Naive B cell (primary cell): ENCODE results near the gene NKAIN1. TPM values are rescaled to one million over a fixed set of nuclear protein-coding genes. Genes with fewer than 3 reads are reported as not detected.
"Not testable (repeated sequence)": the region's sequence is repeated elsewhere in the genome, so short reads cannot be mapped to it uniquely, and the experiment has no call there.

Source experiments
- ATAC-seq, 2 donors: fragments of 150-1000 bp; cut with Tn5 transposase; 2 replicates each; pipeline ENCODE4 v1.10.0; 2021; ENCODE audit warnings: low read depth in 2 of 2, mild to moderate bottlenecking in 2 of 2, moderate library complexity in 2 of 2
- DNase-seq: peaks from one replicate; pipeline ENCODE4 v3.0.0; 2022
- H3K27ac Mint-ChIP-seq, 6 donors: one replicate each; pipeline ENCODE4 v1.8.0; 2020 to 2022; ENCODE audit warnings: mild to moderate bottlenecking in 6 of 6, mixed read lengths in 6 of 6, moderate library complexity in 5 of 6, inconsistent platforms in 2 of 6
- H3K27me3 Mint-ChIP-seq, 3 donors: one replicate each; pipeline ENCODE4 v1.8.0; 2021 to 2022; ENCODE audit warnings: mixed read lengths in 3 of 3, mild to moderate bottlenecking in 1 of 3
- H3K36me3 Mint-ChIP-seq, 2 donors: one replicate each; pipeline ENCODE4 v1.8.0; 2020 to 2022; ENCODE audit warnings: mixed read lengths in 2 of 2, inconsistent platforms in 1 of 2, mild to moderate bottlenecking in 1 of 2
- H3K4me1 Mint-ChIP-seq, 3 donors: one replicate each; pipeline ENCODE4 v1.8.0; 2020 to 2022; ENCODE audit warnings: mixed read lengths in 3 of 3, inconsistent platforms in 1 of 3, mild to moderate bottlenecking in 1 of 3, moderate library complexity in 1 of 3
- H3K4me3 Mint-ChIP-seq, 8 donors: one replicate each; pipeline ENCODE4 v1.8.0; 2020 to 2022; ENCODE audit warnings: mild to moderate bottlenecking in 8 of 8, mixed read lengths in 8 of 8, moderate library complexity in 8 of 8, inconsistent platforms in 2 of 8
- H3K9me3 Mint-ChIP-seq, 7 donors: one replicate each; pipeline ENCODE4 v1.8.0; 2020 to 2022; ENCODE audit warnings: mixed read lengths in 7 of 7, mild to moderate bottlenecking in 5 of 7, inconsistent platforms in 2 of 7, moderate library complexity in 1 of 7
- polyA plus RNA-seq, 6 donors: library from polyadenylated mRNA; unstranded; fragments of 300-500 nt; fragmentation: Illumina TruSeq; gene quantifications; one replicate each; pipeline ENCODE4 v1.2.3, GENCODE V29; 2021; ENCODE audit warnings: low read depth in 6 of 6

The NKAIN1 gene
- polyA plus RNA-seq, 6 donors from 2014 or later = not detected

- Mint-ChIP-seq H3K27ac (no peak overlapping the region), H3K4me3 (no peak overlapping the region), H3K9me3 (no peaks in the 10 kb centered on the region), H3K27me3 (peaks cover 4 to 30% (median 16%) of the 10 kb centered on the region in 3 donors), H3K4me1 (no peaks in the 10 kb centered on the region), H3K36me3 (no peaks in the 10 kb centered on the region)
- ATAC-seq = no peak
- no peak for DNase-seq
Observed at GRCh38 chr1:31201931-31202360, 37.7 kb downstream of the NKAIN1 start.

- DNase-seq (no peak), ATAC-seq (no peak)
- Mint-ChIP-seq H3K27me3 (peaks cover 7 to 30% (median 25%) of the 10 kb centered on the region in 3 donors), H3K27ac (peak overlapping the region in 1 of 6 donors; percentile 7), H3K36me3 (no peaks in the 10 kb centered on the region), H3K9me3 (no peaks in the 10 kb centered on the region), H3K4me1 (no peaks in the 10 kb centered on the region), H3K4me3 (no peak overlapping the region)
Observed at GRCh38 chr1:31199949-31200348, 39.7 kb downstream of the NKAIN1 start.

GRCh38 chr1:31199236-31199790, 40.4 kb downstream of the NKAIN1 start:
- H3K27ac Mint-ChIP-seq = no peak overlapping the region
- H3K36me3 Mint-ChIP-seq = no peaks in the 10 kb centered on the region
- H3K4me1 Mint-ChIP-seq = no peaks in the 10 kb centered on the region
- no peaks in the 10 kb centered on the region for H3K9me3 Mint-ChIP-seq
- ATAC-seq (no peak), DNase-seq (no peak)
- no peak overlapping the region for H3K4me3 Mint-ChIP-seq
- peaks cover 4 to 31% (median 19%) of the 10 kb centered on the region in 3 donors for H3K27me3 Mint-ChIP-seq

GRCh38 chr1:31198600-31198999, 41.1 kb downstream of the NKAIN1 start:
- ATAC-seq (no peak), DNase-seq (no peak)

GRCh38 chr1:31198150-31198549, 41.5 kb downstream of the NKAIN1 start:
- no peaks in the 10 kb centered on the region for H3K9me3 Mint-ChIP-seq

More at GRCh38 chr1:31198600-31198999, 41.1 kb downstream of the NKAIN1 start:
- H3K36me3 Mint-ChIP-seq = no peaks in the 10 kb centered on the region
- H3K4me3 Mint-ChIP-seq = no peak overlapping the region
- H3K9me3 Mint-ChIP-seq = no peaks in the 10 kb centered on the region
- peaks cover 3 to 28% (median 17%) of the 10 kb centered on the region in 3 donors for H3K27me3 Mint-ChIP-seq
- H3K4me1 Mint-ChIP-seq = no peaks in the 10 kb centered on the region
- H3K27ac Mint-ChIP-seq = no peak overlapping the region

GRCh38 chr1:31196685-31197084, 43.0 kb downstream of the NKAIN1 start:
- peaks cover 3 to 24% (median 17%) of the 10 kb centered on the region in 3 donors for H3K27me3 Mint-ChIP-seq
- no peak overlapping the region for H3K4me3 Mint-ChIP-seq
- H3K4me1 Mint-ChIP-seq = no peaks in the 10 kb centered on the region
- ATAC-seq (no peak), DNase-seq (no peak)
- no peaks in the 10 kb centered on the region for H3K9me3 Mint-ChIP-seq
- no peaks in the 10 kb centered on the region for H3K36me3 Mint-ChIP-seq
- no peak overlapping the region for H3K27ac Mint-ChIP-seq

More at GRCh38 chr1:31198150-31198549, 41.5 kb downstream of the NKAIN1 start:
- Mint-ChIP-seq H3K27me3 (peaks cover 3 to 28% (median 17%) of the 10 kb centered on the region in 3 donors), H3K4me3 (no peak overlapping the region), H3K4me1 (no peaks in the 10 kb centered on the region), H3K36me3 (no peaks in the 10 kb centered on the region), H3K27ac (peak overlapping the region in 1 of 6 donors; percentile 23)
- ATAC-seq (no peak), DNase-seq (no peak)

- ATAC-seq, DNase-seq, H3K27ac Mint-ChIP-seq, H3K4me3 Mint-ChIP-seq, H3K4me1 Mint-ChIP-seq, H3K9me3 Mint-ChIP-seq, H3K36me3 Mint-ChIP-seq: not testable (repeated sequence)
- peaks cover 3 to 22% (median 17%) of the 10 kb centered on the region in 3 donors for H3K27me3 Mint-ChIP-seq
Observed at GRCh38 chr1:31195267-31195666, 44.4 kb downstream of the NKAIN1 start.

- Mint-ChIP-seq H3K4me1 (no peaks in the 10 kb centered on the region), H3K27ac (no peak overlapping the region), H3K27me3 (peaks cover 3 to 29% (median 19%) of the 10 kb centered on the region in 3 donors), H3K9me3 (no peaks in the 10 kb centered on the region), H3K36me3 (no peaks in the 10 kb centered on the region), H3K4me3 (no peak overlapping the region)
- no peak for ATAC-seq
- no peak for DNase-seq
Observed at GRCh38 chr1:31193729-31194128, 46.0 kb downstream of the NKAIN1 start.

- H3K27ac Mint-ChIP-seq = no peak overlapping the region
- no peak for DNase-seq
- H3K27me3 Mint-ChIP-seq = peaks cover 6 to 36% (median 30%) of the 10 kb centered on the region in 3 donors
- H3K9me3 Mint-ChIP-seq = no peaks in the 10 kb centered on the region
- no peak for ATAC-seq
- H3K4me3 Mint-ChIP-seq = no peak overlapping the region
- H3K36me3 Mint-ChIP-seq = no peaks in the 10 kb centered on the region
- H3K4me1 Mint-ChIP-seq = no peaks in the 10 kb centered on the region
Observed at GRCh38 chr1:31191281-31191680, 48.4 kb downstream of the NKAIN1 start.

- H3K27me3 Mint-ChIP-seq = peaks cover 6 to 36% (median 21%) of the 10 kb centered on the region in 3 donors
- no peak overlapping the region for H3K4me3 Mint-ChIP-seq
- H3K36me3 Mint-ChIP-seq = no peaks in the 10 kb centered on the region
- no peak overlapping the region for H3K27ac Mint-ChIP-seq
- no peaks in the 10 kb centered on the region for H3K9me3 Mint-ChIP-seq
- ATAC-seq (no peak), DNase-seq (no peak)
- H3K4me1 Mint-ChIP-seq = no peaks in the 10 kb centered on the region
Observed at GRCh38 chr1:31189696-31190674, 49.7 kb downstream of the NKAIN1 start.

- Mint-ChIP-seq H3K36me3 (no peaks in the 10 kb centered on the region), H3K9me3 (peaks cover 0 to 2% (median 0%) of the 10 kb centered on the region in 7 donors), H3K27me3 (peaks cover 30 to 64% (median 48%) of the 10 kb centered on the region in 3 donors), H3K27ac (no peak overlapping the region), H3K4me3 (no peak overlapping the region), H3K4me1 (peaks cover 8 to 12% (median 10%) of the 10 kb centered on the region in 3 donors)
- ATAC-seq = peak in 1 of 2 donors; percentile 35
- DNase-seq = peak; percentile 34
Observed at GRCh38 chr1:31183927-31184554, 55.6 kb downstream of the NKAIN1 start.

- H3K27me3 Mint-ChIP-seq = peaks cover 35 to 62% (median 48%) of the 10 kb centered on the region in 3 donors
- H3K4me1 Mint-ChIP-seq = peaks cover 8 to 12% (median 10%) of the 10 kb centered on the region in 3 donors
- no peaks in the 10 kb centered on the region for H3K36me3 Mint-ChIP-seq
- H3K4me3 Mint-ChIP-seq = peak overlapping the region in 1 of 8 donors; percentile 34
- DNase-seq (no peak), ATAC-seq (no peak)
- H3K27ac Mint-ChIP-seq = no peak overlapping the region
- H3K9me3 Mint-ChIP-seq = peaks cover 0 to 7% (median 0%) of the 10 kb centered on the region in 7 donors
Observed at GRCh38 chr1:31183126-31183525, 56.6 kb downstream of the NKAIN1 start.

- ATAC-seq = peak; percentile 49 to 53
- Mint-ChIP-seq H3K36me3 (no peaks in the 10 kb centered on the region), H3K4me3 (peak overlapping the region in 3 of 8 donors; percentile 28 to 47 (median 40)), H3K27ac (peak overlapping the region in 2 of 6 donors; percentile 6 to 58), H3K27me3 (peaks cover 35 to 64% (median 53%) of the 10 kb centered on the region in 3 donors), H3K4me1 (peaks cover 8 to 12% (median 10%) of the 10 kb centered on the region in 3 donors), H3K9me3 (peaks cover 0 to 10% (median 0%) of the 10 kb centered on the region in 7 donors)
- peak; percentile 42 for DNase-seq
Observed at GRCh38 chr1:31182352-31182751, 57.3 kb downstream of the NKAIN1 start.
